GM18858 (cell line): ENCODE measurements around the gene PLPP1.

Experiments
- ATAC-seq: cut with Tn5 transposase; IDR thresholded peaks from one replicate; pipeline ENCODE4 v1.9.1; 2021; ENCODE audit not compliant: unreplicated experiment

Gene PLPP1

DNA sequence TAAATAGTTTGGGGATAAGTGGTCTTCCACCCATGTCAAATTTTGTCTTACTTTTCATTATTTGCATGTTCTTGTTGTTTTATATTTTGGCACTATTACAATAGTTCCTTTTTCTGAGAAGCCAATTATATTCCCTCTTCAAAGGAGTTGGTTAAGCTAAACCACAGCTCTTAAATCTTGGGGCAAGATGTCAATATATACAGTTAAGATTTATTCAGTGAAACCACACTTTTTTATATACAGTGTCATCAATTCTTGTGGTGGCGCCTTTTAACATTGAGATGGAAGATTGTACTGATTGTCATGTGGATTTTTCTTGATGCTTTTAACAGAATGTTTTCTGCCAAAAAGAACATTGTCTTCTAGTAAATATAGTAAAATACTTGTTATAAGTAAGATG, 122.9 kb downstream of the PLPP1 start:
- ATAC-seq, result no peak

- no peak for ATAC-seq
Observed at GRCh38 chr5:55410845-55411244, 123.9 kb downstream of the PLPP1 start.

DNA sequence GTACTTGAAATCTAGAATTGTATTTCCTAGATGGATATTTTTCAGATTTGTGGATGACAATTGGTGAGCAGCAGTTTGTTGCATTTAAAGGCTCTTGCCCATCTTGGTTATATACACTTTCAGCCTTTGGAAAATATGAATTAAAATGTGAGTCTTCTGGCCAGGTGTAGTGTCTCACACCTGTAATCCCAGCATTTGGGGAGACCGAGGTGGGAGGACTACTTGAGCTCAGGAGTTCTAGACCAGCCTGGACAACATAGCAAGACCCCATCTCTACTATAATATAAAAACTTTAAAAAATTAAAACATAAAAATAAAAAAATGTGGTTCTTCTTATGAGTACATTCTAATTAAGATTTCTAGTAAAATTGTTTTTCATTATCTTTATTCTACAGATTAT, 125.0 kb downstream of the PLPP1 start:
- ATAC-seq, result no peak

DNA sequence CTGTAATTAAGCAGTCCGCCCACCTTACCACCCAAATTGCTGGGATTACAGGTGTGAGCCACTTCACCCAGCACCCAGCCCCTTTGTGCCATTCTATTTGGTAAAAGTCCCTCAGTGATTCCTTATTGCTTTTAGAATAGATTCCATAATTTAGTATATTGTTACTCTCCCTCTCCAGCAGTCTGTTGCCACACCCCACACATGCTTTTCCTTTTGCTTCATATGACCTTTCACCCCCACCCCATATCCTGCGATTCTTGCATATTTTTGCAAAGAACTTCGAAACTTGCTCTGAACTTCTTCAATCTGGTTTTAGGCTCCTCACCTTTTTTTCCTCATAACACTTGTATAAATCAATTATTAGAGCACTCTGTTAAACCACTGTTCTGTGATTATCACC, 126.8 kb downstream of the PLPP1 start:
- no peak for ATAC-seq

GRCh38 chr5:55407059-55407684, 127.6 kb downstream of the PLPP1 start:
- no peak for ATAC-seq

- no peak for ATAC-seq
Observed at GRCh38 chr5:55406292-55406691, 128.5 kb downstream of the PLPP1 start.

- no peak for ATAC-seq
Observed at GRCh38 chr5:55402199-55402598, 132.6 kb downstream of the PLPP1 start.

GRCh38 chr5:55393501-55394175, 141.1 kb downstream of the PLPP1 start:
- ATAC-seq, result no peak

DNA sequence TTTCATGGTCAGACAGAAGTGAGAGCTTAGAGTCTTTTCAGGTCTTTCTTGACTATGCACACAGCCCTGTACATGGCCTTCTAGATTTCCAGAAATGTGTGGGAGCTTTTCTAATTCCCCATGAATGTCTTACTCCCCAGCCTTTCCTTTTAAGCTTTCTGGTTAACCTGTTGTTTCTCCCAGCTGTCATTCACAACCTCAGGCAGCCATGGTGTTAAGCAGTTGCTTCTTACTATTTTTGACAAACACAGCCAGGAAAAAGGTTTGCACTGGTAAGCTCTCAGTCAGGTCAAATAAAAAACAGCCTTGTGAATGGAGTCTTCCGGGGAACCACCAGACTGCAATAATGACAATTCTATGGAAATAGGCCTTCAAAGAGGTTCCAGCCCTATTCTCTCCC, 142.1 kb downstream of the PLPP1 start:
- ATAC-seq, result no peak

- no peak for ATAC-seq
Observed at GRCh38 chr5:55391707-55392106, 143.1 kb downstream of the PLPP1 start.

GRCh38 chr5:55387865-55388264, 146.9 kb downstream of the PLPP1 start:
- no peak for ATAC-seq

DNA sequence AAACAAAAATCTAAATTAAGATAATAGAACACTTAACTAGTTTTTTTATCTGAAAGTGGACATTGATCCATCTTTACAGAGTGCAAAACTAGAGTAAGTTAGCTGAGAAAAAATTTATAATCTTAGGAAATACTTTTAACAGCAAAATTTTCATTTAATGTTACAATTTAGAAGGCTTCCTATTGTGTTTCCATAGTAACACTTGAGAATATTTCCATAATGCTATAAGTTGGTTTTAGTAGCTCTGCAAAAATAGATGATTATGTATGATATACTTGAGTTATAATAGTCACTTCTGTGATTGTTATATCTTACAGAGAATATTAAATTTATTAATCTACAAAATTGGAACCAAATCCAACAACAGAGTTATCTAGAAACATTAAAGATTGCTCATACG, 148.4 kb downstream of the PLPP1 start:
- ATAC-seq, result no peak

- no peak for ATAC-seq
Observed at GRCh38 chr5:55385846-55386245, 148.9 kb downstream of the PLPP1 start.

GRCh38 chr5:55385227-55385626, 149.5 kb downstream of the PLPP1 start:
- no peak for ATAC-seq

- ATAC-seq, result no peak
Observed at GRCh38 chr5:55384072-55384471, 150.7 kb downstream of the PLPP1 start.

DNA sequence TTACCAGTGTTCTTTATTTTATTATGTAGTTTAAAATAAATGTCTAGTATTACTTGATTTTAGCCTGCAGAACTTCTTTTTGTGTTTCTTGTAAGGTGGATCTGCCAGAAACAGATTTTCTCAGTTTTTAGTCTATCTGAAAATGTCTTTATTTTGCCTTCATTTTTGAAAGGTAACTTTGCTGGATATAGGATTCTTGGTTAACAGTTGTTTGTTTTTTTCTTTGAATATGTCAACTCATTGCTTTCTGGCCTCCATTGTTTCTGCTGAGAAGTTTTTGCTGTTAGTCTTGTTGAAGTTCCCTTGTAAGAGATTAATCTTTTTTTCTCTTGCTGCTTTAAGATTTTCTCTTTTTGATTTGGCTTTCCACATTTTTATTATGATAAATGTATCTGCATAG, 151.5 kb downstream of the PLPP1 start:
- no peak for ATAC-seq

DNA sequence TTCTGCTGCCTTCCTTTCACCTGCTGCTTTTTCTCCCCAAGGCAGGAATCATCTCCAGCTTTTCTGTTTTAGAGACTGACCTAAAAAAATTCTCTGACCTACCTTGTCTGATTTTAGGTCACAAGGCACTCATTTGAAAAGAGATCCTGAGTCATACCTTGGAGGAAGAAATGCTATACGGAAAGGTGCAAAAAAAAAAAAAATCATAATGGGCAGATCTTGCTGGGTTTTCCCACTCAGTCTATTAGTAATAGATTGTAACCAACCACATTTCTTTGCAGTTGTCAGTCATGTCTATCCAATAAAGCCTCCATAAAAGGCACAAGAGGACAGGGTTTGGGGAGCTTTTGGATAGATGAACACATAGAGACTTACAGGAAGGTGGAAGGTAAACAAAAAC, 157.0 kb downstream of the PLPP1 start:
- no peak for ATAC-seq
